GM18499 (cell line): ENCODE results near the gene ELAPOR2.
"Not testable (repeated sequence)": the region's sequence is repeated elsewhere in the genome, so short reads cannot be mapped to it uniquely, and the experiment has no call there.

Experiments
- ATAC-seq: cut with Tn5 transposase; IDR thresholded peaks from one replicate; pipeline ENCODE4 v1.9.1; 2021; ENCODE audit warnings: moderate number of reproducible peaks; ENCODE audit not compliant: insufficient read depth, unreplicated experiment

The ELAPOR2 gene, protein sequence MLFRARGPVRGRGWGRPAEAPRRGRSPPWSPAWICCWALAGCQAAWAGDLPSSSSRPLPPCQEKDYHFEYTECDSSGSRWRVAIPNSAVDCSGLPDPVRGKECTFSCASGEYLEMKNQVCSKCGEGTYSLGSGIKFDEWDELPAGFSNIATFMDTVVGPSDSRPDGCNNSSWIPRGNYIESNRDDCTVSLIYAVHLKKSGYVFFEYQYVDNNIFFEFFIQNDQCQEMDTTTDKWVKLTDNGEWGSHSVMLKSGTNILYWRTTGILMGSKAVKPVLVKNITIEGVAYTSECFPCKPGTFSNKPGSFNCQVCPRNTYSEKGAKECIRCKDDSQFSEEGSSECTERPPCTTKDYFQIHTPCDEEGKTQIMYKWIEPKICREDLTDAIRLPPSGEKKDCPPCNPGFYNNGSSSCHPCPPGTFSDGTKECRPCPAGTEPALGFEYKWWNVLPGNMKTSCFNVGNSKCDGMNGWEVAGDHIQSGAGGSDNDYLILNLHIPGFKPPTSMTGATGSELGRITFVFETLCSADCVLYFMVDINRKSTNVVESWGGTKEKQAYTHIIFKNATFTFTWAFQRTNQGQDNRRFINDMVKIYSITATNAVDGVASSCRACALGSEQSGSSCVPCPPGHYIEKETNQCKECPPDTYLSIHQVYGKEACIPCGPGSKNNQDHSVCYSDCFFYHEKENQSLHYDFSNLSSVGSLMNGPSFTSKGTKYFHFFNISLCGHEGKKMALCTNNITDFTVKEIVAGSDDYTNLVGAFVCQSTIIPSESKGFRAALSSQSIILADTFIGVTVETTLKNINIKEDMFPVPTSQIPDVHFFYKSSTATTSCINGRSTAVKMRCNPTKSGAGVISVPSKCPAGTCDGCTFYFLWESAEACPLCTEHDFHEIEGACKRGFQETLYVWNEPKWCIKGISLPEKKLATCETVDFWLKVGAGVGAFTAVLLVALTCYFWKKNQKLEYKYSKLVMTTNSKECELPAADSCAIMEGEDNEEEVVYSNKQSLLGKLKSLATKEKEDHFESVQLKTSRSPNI

DNA sequence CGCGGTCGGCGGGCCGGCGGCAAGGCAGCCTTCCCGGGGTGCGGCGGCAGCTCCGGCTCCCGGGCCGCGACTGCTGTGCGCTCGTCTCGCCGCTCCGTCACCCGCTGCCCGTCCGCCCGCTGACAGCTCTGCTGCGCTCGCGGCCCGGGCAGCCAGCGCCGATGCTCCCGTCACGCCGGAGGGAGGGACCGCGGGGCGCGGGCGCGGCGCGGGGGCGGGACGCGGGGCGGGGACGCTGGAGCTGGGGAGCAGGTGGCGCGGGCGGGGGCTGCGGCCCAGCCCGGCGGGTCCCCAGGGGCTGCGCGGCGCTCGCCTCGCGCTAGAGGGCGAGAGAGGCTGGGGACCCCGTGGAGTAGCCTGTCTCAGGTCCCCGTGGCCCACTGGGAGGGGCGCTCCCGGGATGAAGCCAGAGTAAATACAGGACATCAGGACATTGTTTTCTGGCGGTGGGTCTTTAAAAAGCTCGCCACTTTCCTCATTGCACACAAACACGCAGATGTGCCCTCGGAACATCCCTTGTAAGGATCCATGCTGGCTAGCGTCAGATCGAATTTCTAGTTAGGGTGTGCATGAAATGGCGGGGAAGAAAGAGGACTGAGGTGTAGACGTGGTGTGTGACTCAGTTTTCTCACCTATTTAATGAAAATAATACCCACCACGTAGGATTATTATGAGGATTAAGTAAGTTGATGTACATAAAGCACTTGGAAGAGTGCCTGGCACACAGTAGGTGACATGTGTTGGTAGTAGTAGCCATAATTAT lies at the start of gene ELAPOR2:
Gene ELAPOR2, minus strand, starts transcription at position 130 of the 763 bp plus-strand sequence. CDS start 141 bp downstream, outside the sequence.
- ATAC-seq: peak; percentile 85

DNA sequence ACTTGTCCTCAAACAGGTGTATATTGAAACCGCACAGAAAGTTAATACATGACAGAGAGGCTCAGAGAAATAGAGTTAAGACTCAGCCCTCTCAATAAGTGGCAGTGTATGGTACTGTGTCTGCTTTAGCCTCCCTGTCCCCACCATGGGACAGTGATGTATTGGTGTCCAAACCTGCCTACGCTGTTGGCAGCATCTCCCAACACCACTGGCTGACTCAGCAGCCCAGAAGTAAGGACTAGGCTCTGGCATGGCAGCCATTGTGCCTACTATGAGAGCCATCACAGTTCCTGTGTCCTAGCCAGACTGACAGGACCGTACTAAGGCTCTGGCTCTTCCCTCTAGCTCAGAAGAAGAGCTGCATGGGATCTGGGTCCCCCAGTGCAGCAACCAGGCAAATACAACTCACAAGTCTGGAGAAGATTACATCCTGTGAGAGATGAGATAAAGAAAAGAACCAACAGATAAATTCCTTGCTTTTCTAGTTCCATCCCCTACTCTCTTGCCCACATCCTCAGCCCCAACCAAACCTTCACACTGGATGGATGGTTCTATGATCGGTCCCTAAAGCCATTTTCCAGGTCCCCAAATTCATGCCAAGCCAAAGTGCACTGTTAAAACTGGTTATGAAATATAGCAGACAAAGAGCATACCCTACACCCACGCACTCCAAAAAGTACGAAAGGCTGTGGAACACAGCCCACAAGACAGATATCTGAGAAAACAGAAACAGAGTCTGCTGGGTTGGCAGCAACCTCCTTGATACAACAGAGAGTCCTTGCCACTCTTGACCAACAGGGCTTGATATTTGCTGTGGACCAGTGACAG lies 48.7 kb upstream of the ELAPOR2 start:
- no peak for ATAC-seq

DNA sequence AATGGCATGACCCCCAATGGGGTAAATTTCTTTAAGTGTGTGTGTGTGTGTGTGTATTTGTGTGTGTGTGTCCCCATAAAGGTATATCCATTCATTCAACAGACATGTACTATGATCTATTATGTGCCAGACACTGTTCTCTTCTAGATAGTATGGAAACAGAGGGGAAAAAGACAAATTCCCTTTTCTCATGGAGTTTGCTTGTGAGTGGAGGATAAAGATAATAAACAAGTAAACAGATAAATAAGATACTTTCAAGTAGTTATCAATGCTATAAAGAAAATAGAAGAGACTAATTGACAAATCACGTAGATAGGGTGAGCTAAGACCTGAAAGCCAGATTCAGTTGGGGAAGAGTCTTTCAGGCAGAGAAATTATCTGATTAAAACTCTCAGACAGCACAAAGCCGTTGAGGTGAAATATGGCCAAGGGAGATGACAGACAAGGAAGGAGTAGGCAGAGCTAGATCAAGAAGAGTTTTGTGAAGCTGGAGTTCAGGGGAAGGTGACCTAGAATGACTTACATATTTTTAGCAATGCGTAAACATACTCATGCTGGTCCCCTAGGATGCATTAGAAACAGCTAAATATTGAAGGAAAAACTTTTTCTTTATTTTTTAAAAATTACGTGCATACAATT lies 47.6 kb upstream of the ELAPOR2 start:
- ATAC-seq: no peak

DNA sequence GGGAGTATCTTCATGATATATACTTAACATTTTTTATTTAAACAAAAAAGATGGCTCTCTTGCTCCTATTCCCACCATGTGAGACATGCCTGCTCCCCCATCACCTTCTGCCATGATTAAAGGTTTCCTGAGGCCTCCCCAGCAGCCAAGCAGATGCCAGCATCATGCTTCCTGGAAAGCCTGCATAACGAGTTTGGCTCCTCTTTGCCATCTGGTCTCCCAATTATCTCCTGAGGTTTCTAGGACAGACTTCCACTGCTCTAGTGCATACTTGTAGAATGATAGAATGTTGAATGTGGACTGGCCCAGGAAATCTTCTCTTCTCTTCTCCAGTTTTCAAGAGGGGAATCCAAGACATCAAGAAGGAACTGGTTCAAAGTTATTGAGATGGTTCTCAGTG lies 45.9 kb upstream of the ELAPOR2 start:
- no peak for ATAC-seq

DNA sequence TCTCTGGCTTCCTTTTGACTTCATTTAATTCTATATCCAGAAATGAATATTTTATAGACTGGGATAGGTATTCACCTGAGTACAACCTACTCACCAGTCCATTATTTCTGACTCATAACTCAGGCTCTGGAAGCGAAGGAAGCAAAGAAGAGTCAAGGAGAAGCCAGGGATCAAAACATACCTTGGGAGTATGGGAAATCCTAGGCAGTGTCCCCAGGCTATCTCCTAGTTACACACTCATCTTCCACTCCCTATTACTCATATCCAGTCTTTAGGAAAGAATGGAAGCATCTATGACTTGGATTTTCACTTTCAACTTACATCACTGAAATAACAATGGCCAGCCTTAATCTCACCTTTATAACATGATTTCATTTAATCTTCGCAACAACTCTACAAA lies 40.9 kb upstream of the ELAPOR2 start:
- no peak for ATAC-seq

DNA sequence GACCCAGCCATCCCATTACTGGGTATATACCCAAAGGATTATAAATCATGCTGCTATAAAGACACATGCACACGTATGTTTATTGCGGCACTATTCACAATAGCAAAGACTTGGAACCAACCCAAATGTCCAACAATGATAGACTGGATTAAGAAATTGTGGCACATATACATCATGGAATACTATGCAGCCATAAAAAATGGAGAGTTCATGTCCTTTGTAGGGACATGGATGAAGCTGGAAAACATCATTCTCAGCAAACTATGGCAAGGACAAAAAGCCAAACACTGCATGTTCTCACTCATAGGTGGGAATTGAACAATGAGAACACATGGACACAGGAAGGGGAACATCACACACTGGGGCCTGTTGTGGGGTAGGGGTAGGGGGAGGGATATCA lies 37.9 kb upstream of the ELAPOR2 start:
- ATAC-seq: not testable (repeated sequence)

DNA sequence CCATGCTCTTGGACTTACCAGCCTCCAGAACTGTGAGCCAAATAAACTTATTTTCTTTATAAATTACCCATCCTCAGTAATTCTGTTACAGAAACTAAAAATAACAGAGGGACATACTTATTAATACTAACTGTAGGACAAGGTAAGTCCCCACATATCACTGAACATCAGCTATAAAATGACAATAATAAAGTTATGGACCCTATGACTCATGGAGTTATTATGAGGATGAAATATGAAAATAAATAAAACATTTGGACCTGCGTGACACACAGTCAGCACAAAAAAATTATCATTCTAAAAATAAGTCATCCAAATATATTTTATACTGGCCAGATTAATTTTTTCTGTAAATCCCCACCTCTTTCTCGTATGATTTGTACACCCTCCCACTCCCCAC lies 34.9 kb upstream of the ELAPOR2 start:
- no peak for ATAC-seq

DNA sequence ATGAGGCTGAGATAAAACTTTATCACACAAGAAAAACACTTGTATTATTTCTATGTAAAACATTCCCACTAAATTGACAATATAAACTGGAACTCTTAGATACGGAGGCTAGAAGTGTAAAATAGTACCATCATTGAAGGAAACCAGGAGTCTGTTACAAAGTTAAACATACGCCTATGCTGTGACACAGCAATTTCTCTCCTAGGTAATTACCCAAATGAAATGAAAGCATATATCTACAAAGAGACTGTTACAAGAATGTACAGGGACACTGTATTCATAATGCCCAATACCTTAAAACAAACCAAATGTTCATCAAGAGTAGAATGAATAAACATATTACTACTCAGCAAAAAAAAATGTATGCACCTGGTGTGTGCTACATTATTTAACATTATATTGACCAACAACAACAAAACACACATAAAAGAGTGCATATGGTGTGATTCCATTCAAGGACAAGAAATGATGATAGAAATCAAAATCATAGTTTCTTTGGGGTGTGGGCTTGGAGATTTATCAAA lies 33.2 kb upstream of the ELAPOR2 start:
- no peak for ATAC-seq

DNA sequence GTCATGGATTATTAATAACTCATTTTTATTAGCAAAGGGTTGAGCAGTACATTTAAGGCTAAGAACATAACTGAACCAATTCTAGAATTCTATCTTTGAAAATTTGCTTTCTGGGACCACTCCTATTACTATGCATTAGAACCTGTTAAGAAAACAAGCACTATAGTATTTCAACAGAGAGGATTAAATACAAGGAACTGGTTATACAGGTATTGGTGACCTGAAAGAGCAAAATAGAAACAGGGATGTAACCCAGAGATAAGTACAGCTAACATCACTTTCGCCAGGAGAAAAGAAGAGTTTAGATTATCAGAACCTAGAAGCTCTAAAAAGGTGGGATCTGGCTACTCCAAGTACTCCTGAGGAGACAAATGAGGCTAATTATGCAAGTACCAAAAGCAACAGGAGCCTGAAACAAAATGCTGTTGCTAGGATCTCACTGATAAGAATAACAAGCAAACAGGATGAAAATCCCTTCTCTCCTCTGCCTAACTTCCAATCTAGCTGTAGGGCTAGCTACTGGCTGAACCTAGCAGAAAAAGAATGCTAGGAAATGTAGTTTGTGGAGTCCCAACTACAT lies 32.1 kb upstream of the ELAPOR2 start:
- ATAC-seq: no peak

DNA sequence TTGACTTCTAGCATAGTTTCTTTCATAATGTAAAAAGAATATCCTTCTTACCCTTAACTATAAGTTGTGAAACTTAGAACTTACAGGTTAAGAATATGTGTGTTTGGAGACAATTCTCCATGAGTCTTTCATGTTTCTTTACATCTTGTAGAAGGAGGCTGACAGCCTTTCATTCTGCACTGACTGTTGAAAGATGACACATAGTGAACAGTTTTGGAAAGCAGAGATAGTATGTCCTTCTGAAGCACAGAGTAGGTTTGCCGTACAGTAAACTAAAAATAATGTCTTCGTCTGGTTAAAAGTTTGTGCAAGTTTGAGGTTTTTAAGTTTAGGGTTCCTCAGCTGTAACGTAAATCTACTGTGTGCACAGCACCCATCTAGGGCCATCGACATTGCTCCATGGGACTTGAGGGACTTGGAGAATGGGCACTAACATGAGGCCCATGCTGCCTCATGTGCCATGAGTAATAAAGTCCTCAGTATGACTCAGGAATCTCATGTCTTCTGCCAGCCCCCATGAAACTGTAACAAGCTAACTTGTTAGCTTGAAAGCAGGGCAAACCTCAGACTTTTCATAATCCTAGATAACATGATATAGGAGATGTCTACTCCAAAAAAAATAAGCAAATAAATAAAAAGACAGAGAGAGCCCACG lies 24.5 kb upstream of the ELAPOR2 start:
- no peak for ATAC-seq

DNA sequence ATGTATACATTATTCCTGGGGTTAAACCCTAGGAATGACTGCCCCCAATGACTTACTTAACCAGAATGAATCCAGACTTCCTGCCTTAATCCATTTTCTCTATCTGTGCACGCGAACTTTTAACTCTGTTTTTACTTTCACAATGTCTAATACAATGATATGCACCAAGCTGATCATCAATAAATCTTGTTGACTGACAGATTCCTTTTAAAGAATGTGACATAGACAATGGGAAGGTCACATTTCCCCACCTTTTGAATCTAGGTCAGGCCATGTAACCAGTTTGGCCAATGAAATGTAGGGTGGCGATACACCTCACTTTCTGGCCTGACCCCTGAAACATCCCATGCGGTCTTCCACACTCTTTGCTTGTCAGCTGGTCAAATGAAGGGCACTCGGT lies 23.2 kb upstream of the ELAPOR2 start:
- no peak for ATAC-seq

DNA sequence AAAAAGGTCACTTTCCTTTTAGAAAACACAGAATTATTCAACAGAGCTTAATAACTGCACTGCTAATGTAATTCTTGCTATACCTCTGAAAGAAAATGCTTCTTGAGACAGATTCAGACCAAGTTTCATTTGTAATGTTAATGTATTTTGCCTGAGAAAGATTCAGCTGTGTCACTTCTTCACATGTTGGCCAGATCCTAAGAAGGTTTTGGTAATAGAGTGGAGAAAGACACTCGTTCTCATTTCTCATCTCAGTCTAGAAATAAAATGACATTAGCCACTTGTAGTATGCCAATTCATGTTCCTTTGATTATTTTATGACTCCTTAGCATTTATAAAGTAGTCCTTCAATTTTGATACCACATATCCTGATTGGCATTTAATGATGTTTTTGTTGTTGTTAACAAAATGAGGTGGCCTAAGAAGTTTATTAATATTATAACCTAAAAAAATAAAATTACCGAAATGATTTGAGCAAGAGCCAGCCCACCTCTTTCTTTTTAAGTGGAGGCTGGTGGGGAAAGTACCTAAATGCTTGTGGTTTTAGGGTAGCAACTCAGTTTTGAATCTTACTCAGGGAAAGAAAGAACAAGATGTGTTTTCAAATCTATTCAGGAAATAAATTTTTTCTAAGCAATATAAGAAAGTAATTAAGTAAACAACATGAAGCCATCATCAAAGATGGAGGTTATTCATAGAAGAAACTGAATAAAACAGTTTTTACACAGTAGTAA lies 16.4 kb upstream of the ELAPOR2 start:
- ATAC-seq: no peak

DNA sequence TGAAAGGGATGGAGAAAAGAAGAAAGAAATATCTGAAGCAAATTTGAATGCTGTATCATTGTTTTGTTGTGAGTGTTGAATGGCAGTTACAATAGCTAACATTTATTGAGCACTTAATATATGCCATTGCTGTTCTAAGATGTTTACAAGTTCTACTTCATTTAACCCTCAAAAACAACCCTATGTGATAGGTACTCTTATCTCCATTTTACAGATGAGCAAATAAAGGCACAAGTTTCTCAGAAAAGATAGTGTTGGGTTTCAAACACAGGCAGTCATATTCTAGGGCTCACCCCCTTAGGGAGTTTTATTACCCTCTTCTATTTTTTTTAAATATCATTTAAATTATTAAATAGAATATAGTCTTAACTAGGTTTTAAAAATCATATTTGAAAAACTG lies 8.3 kb upstream of the ELAPOR2 start:
- ATAC-seq: no peak

DNA sequence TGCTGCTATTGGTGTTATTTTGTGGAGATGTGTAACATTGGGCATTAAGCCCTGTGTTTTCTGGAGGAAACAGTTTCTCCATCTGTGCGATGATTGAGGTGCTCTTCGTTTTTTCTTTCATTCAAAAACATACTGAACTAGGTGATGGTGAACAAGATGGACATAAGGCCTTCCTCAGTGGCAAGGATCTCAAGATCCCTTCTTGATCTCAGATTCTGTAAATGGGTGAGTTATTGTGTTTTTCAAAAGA lies 759 bp upstream of the ELAPOR2 start:
- ATAC-seq: no peak

DNA sequence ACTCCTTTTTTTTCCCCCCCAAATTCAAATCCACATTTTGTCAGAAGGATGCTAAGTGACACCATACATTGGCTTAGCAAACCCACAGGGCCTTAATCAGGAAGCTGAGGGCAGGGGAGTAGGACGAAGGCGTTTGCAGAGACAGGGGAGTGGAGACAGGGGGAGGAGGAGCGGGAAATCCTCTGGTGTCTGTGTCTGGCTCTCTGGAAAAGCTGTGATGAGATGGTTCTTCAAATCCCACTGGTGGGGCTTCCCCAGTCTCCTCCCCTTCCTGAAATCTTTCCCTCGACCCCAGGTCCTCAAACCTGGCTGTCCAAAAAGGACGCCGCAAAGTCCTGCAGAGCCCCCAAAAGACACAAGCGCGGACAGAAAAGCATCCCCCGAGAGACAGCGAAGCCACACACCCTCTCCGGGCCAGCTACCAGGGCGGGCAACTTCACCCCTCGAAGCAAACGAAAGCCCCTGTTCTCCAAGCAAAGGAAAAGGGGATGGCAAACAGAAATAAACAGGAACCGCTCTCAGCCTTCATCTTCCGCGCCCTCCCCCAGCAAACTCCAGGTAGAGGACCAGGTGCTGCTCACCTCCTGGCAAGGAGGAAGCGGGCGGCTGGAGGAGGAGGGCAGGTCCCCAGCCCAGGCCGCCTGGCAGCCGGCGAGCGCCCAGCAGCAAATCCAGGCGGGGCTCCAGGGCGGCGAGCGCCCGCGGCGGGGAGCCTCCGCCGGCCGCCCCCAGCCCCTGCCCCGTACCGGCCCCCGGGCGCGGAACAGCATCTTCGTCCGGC lies 520 bp downstream of the ELAPOR2 start:
- peak; percentile 25 for ATAC-seq

DNA sequence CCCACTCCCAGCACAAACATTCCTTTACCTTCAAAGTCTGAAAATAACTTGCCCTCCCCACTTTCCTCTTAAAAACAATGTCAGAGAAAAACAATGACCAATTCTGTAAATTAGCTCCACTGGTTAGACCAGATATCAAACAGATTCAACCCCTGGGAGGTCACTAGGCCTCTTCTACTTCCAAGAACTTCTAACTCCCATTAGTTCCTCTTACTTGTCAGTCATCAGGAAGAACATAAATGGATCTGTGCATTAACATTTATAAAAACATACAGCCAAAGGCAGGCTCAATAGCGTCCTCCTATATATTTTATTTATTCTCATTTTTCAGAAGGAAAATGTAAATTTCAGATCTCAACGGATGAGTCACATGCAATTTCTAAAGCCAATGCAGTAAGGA lies 2.2 kb downstream of the ELAPOR2 start:
- no peak for ATAC-seq

DNA sequence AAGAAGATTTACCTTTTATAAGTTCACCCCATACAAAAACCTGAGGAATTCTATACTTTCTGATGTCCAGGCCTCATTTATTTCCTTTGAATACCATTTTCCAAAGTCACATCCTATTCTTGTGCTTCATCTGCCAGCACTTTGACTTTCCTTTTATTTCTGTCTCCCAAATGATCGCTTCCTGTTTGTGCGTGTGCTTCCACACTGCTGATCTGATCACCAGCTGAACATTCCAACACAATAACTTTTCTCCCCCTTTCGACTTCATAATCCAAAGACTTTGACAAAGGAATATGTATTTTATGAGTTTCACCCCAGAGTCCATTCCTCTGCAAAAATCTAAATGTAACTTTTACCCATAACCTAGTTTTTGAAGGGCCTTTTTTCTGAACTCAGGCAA lies 3.1 kb downstream of the ELAPOR2 start:
- ATAC-seq: no peak
